Panc1 (cell line): Measurements from ENCODE around the gene KRTCAP2. TPM values are rescaled to one million over a fixed set of nuclear protein-coding genes. Genes with fewer than 3 reads are reported as not detected.
A peak's percentile ranks its signal among the peaks of the same experiment; 100 is the strongest.

ENCODE experiments used
- ATAC-seq: fragments of 200-7000 bp; cut with Tn5 transposase; 2 replicates; pipeline ENCODE4 v1.9.1; 2020; ENCODE audit warnings: mild to moderate bottlenecking, moderate library complexity
- BruUV-seq: library from RNA; stranded (reverse); fragments of 400-500 nt; replicated peaks from 2 replicates; lab custom pipeline; 2021; lab: Mats Ljungman, UMichigan
- CTCF ChIA-PET: fragments of 300-600 bp; sonication (Branson Sonifier 250); formaldehyde crosslinking; loops from one replicate; lab custom pipeline; 2022; ENCODE audit warnings: antibody characterized with exemption; lab: Charles Lee
- POLR2A ChIA-PET: fragments of 300-600 bp; sonication (Branson Sonifier 250); formaldehyde crosslinking; loops from one replicate; lab custom pipeline; 2022; ENCODE audit warnings: antibody characterized with exemption; lab: Charles Lee
- DNase-seq: peaks from one replicate; pipeline ENCODE4 v3.0.0-alpha.2; 2010; ENCODE audit warnings: low read depth, low spot score
- H3K27ac ChIP-seq: 2 replicates; pipeline ENCODE4 v1.5.1; 2011; ENCODE audit warnings: mild to moderate bottlenecking, low read length, inconsistent platforms
- H3K27me3 ChIP-seq: fragments of 200-500 bp; sonication (Bioruptor generic); 2 replicates; pipeline ENCODE4 v1.6.0; 2014; ENCODE audit warnings: low read length, inconsistent platforms; ENCODE audit not compliant: control insufficient read depth, insufficient read depth
- H3K36me3 ChIP-seq: fragments of 200-500 bp; sonication (Bioruptor generic); 2 replicates; pipeline ENCODE4 v1.5.1; 2014; ENCODE audit warnings: inconsistent platforms, mild to moderate bottlenecking, low read length, moderate library complexity; ENCODE audit not compliant: control insufficient read depth, insufficient read depth
- H3K4me1 ChIP-seq: 2 replicates; pipeline ENCODE4 v1.5.1; 2011; ENCODE audit warnings: inconsistent platforms, mild to moderate bottlenecking, low read length, moderate library complexity; ENCODE audit not compliant: control insufficient read depth, insufficient read depth
- H3K4me3 ChIP-seq, 2 experiments: 2 replicates each; pipeline ENCODE4 v1.5.1; 2011 to 2012; ENCODE audit warnings: low read depth in 2 of 2, low read length in 2 of 2, mild to moderate bottlenecking in 2 of 2, inconsistent platforms in 1 of 2, moderate library complexity in 1 of 2
- H3K9me3 ChIP-seq: fragments of 200-500 bp; sonication (Bioruptor generic); 2 replicates; pipeline ENCODE4 v1.5.1; 2014; ENCODE audit warnings: low read depth, mild to moderate bottlenecking, inconsistent platforms, low read length, moderate library complexity; ENCODE audit not compliant: control insufficient read depth, insufficient read depth
- CTCF ChIP-seq: fragments of 450-650 bp; IDR thresholded peaks from 2 replicates; pipeline ENCODE4 v1.5.1; 2017; ENCODE audit warnings: mild to moderate bottlenecking
- POLR2AphosphoS5 ChIP-seq: IDR thresholded peaks from 2 replicates; pipeline ENCODE4 v1.6.1; 2012; ENCODE audit warnings: mild to moderate bottlenecking, low read depth, low read length, moderate library complexity
- REST ChIP-seq, 2 experiments: IDR thresholded peaks; 2 replicates each; pipeline ENCODE4 v1.6.1; 2011 to 2012; ENCODE audit warnings: low read depth in 2 of 2, control low read depth in 1 of 2, low read length in 1 of 2, mild to moderate bottlenecking in 1 of 2, moderate library complexity in 1 of 2; ENCODE audit not compliant: insufficient read depth in 1 of 2
- SIN3A ChIP-seq: IDR thresholded peaks from 2 replicates; pipeline ENCODE4 v1.6.1; 2012; ENCODE audit warnings: low read depth, mild to moderate bottlenecking, low read length, moderate library complexity, borderline replicate concordance; ENCODE audit not compliant: insufficient read depth
- TCF7L2 ChIP-seq: IDR thresholded peaks from 2 replicates; pipeline ENCODE4 v1.6.1; 2011; ENCODE audit warnings: mild to moderate bottlenecking, low read depth, low read length, inconsistent platforms
- in situ Hi-C: cut with HindIII; loops from 2 replicates; pipeline ENCODE4 v1.10.0; 2016; ENCODE audit warnings: low sequenced_read_pairs, low pct_unique_long_range_greater_than_20kb
- intact Hi-C: fragments of 100-400 bp; cut with micrococcal nuclease; formaldehyde crosslinking; loops from one replicate; pipeline ENCODE4 v1.10.0; 2022; ENCODE audit not compliant: unreplicated experiment
- total RNA-seq: library from RNA; stranded (reverse); gene quantifications from one replicate; pipeline ENCODE4 v1.2.1, GENCODE V29; 2021; ENCODE audit not compliant: unreplicated experiment

The KRTCAP2 gene
- total RNA-seq, 1 experiment from 2014 or later, result 155 TPM

GRCh38 chr1:155137154-155137949 lies 35.8 kb downstream of the KRTCAP2 start:
- ATAC-seq, result no peak
- CTCF ChIA-PET, result interaction anchor here (0.6 to 0.7 kb wide), 2 partner anchors 14 to 116 kb away, joined by 3 to 7 read pairs; no protein-coding TSS in a partner anchor

More at GRCh38 chr1:155137154-155137949, 35.8 kb downstream of the KRTCAP2 start:
- POLR2A ChIA-PET, result interaction anchor here (0.8 kb wide), 1 partner anchor 10 kb away, joined by 3 read pairs; the partner anchor contains the start of gene EFNA1
- intact Hi-C loops, result no loop called here
- no peak for DNase-seq
- no peak for TF ChIP-seq TCF7L2
- TF ChIP-seq REST (IDR thresholded peaks at IDR 0.05; ENCODE audit: insufficient read depth in 1 of 2, low read depth in 2 of 2, low read length in 1 of 2), result no peak
- TF ChIP-seq CTCF, result no peak
- no peak for TF ChIP-seq POLR2AphosphoS5
- TF ChIP-seq SIN3A, result no peak
- Histone ChIP-seq H3K27me3 (no peaks in the 10 kb centered on the region), H3K4me1 (peaks cover 30% of the 10 kb centered on the region), H3K36me3 (no peaks in the 10 kb centered on the region), H3K9me3 (no peaks in the 10 kb centered on the region), H3K4me3 (peak overlapping the region; percentile 60 to 86), H3K27ac (peak overlapping the region; percentile 93)
- no TSS peak for BruUV-seq
- in situ Hi-C loops, result no loop called here
